Gastrocnemius medialis (tissue), 4 donors: ENCODE data around the gene COX4I2.

Source experiments
- CTCF ChIP-seq, 5 experiments: fragments of 450-650 bp in 3 of 5; fragments of 200-600 bp in 2 of 5; sonication (generic) in 2 of 5; IDR thresholded peaks in 4 of 5; conservative IDR thresholded peaks in 1 of 5; 1 replicate in 4 of 5; 2 replicates in 1 of 5; pipeline ENCODE4 v1.5.1; 2016 to 2019; ENCODE audit warnings: antibody characterized with exemption in 5 of 5, mild to moderate bottlenecking in 3 of 5, moderate library complexity in 3 of 5
- POLR2A ChIP-seq, 2 donors: fragments of 450-650 bp; IDR thresholded peaks; one replicate each; pipeline ENCODE4 v1.6.1; 2017; ENCODE audit warnings: antibody characterized with exemption in 2 of 2, mild to moderate bottlenecking in 2 of 2, moderate library complexity in 2 of 2

- no peak for TF ChIP-seq POLR2A (IDR thresholded peaks at IDR 0.05)
- no peak for TF ChIP-seq CTCF (IDR thresholded peaks at IDR 0.05 in 4 of 5, conservative IDR thresholded peaks at IDR 0.05 in 1 of 5)
Measured at GRCh38 chr20:31662372-31662854, 24.7 kb downstream of the COX4I2 start.
